ENCODE data around the gene GRID1.

DNA sequence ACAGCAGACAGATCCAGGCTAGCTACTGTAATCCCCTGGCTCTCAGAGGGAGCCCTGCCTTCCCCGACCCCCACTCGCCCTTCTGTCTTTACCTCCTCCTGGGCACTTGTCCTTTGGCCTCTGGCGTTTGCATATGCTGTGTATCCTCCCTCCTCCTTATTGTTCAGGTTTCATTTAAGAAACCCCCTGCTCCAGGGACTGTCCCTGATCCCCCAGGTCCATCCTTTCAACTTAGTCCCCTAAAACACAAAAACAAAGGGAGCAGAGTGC lies 25.7 kb downstream of the GRID1 start:
- TF ChIP-seq CTCF (IDR thresholded peaks at IDR 0.05; ENCODE audit: low read length) (no peak), EZH2phosphoT487 (IDR thresholded peaks at IDR 0.05; ENCODE audit: low read length) (no peak), EZH2 (optimal IDR thresholded peaks at IDR 0.05; ENCODE audit: low read depth, low read length) (no peak)
